SW 1271 (cell line): ENCODE measurements around the gene LRRC42.

Source experiments
- DNase-seq, 2 experiments: peaks; one replicate each; lab custom pipeline; 2025; lab: John Stamatoyannopoulos, UW

Gene LRRC42

GRCh38 chr1:53942127-53942957, 3.8 kb upstream of the LRRC42 start:
- no peak for DNase-seq

GRCh38 chr1:53943090-53943489, 3.1 kb upstream of the LRRC42 start:
- no peak for DNase-seq

- no peak for DNase-seq
These were observed 2.6 kb upstream of the LRRC42 start for GRCh38 chr1:53943490-53944043.

GRCh38 chr1:53944469-53945182, 1.5 kb upstream of the LRRC42 start:
- DNase-seq = no peak

GRCh38 chr1:53945183-53945432, 1.0 kb upstream of the LRRC42 start:
- DNase-seq = no peak

GRCh38 chr1:53945433-53946251, 508 bp upstream of the LRRC42 start, which contains the start of gene IFT25:
TSS of gene IFT25 (minus strand) at chr1:53945699. CDS start at chr1:53940082, 5,617 bp downstream.
- DNase-seq = peak; percentile 69 to 84

GRCh38 chr1:53947172-53947907, 1.2 kb downstream of the LRRC42 start:
- no peak for DNase-seq

- no peak for DNase-seq
These were observed 2.1 kb downstream of the LRRC42 start for GRCh38 chr1:53948291-53948690.

GRCh38 chr1:53949023-53949990, 3.2 kb downstream of the LRRC42 start:
- peak in 1 of 2 experiments; percentile 15 for DNase-seq

- no peak for DNase-seq
These were observed 5.5 kb downstream of the LRRC42 start for GRCh38 chr1:53951697-53952096.

- no peak for DNase-seq
These were observed 8.0 kb downstream of the LRRC42 start for GRCh38 chr1:53954128-53954527.

GRCh38 chr1:53956308-53957168, 10.4 kb downstream of the LRRC42 start:
- no peak for DNase-seq

GRCh38 chr1:53957194-53957818, 11.2 kb downstream of the LRRC42 start:
- peak; percentile 59 to 70 for DNase-seq

GRCh38 chr1:53959664-53960250, 13.6 kb downstream of the LRRC42 start:
- peak in 1 of 2 experiments; percentile 34 for DNase-seq

GRCh38 chr1:53962395-53962794, 16.2 kb downstream of the LRRC42 start:
- no peak for DNase-seq

- no peak for DNase-seq
These were observed 17.3 kb downstream of the LRRC42 start for GRCh38 chr1:53963460-53963859.

- DNase-seq = no peak
These were observed 18.0 kb downstream of the LRRC42 start for GRCh38 chr1:53964109-53964508.

- DNase-seq = no peak
These were observed 20.6 kb downstream of the LRRC42 start for GRCh38 chr1:53966794-53967193.
